ENCODE results near the gene GDPD4. TPM values are rescaled to one million over a fixed set of nuclear protein-coding genes. Genes with fewer than 3 reads are reported as not detected.

The GDPD4 gene
- total RNA-seq, 2 experiments from 2014 or later: not detected

- POLR2A ChIA-PET: no interaction called here
- H3K36me3 Mint-ChIP-seq (ENCODE audit: low read depth): no peaks in the 10 kb centered on the region
- DNase-seq: no peak
- H3K4me3 Mint-ChIP-seq: no peak overlapping the region
- no peak overlapping the region for H3K27ac Mint-ChIP-seq
- CTCF ChIA-PET: no interaction called here
- no peaks in the 10 kb centered on the region for H3K4me1 Mint-ChIP-seq
- no peaks in the 10 kb centered on the region for H3K9me3 Mint-ChIP-seq
- peaks cover 15% of the 10 kb centered on the region for H3K27me3 Mint-ChIP-seq
These were observed 16.7 kb downstream of the GDPD4 start for GRCh38 chr11:77284476-77285468.

GRCh38 chr11:77283101-77283500, 18.4 kb downstream of the GDPD4 start:
- no peaks in the 10 kb centered on the region for H3K36me3 Mint-ChIP-seq (ENCODE audit: low read depth)
- CTCF ChIA-PET: interaction anchor here (0.6 to 0.8 kb wide), 2 partner anchors 29 to 31 kb away, joined by 4 to 8 read pairs; no protein-coding TSS in a partner anchor
- H3K9me3 Mint-ChIP-seq: no peaks in the 10 kb centered on the region

GRCh38 chr11:77278595-77279506, 22.6 kb downstream of the GDPD4 start:
- ChIA-PET POLR2A (no interaction called here), CTCF (no interaction called here)
- Mint-ChIP-seq H3K27me3 (peaks cover 17% of the 10 kb centered on the region), H3K36me3 (ENCODE audit: low read depth) (no peaks in the 10 kb centered on the region), H3K27ac (no peak overlapping the region), H3K4me1 (no peaks in the 10 kb centered on the region), H3K4me3 (no peak overlapping the region), H3K9me3 (no peaks in the 10 kb centered on the region)
- DNase-seq: no peak

More at GRCh38 chr11:77283101-77283500, 18.4 kb downstream of the GDPD4 start:
- no peak for DNase-seq
- Mint-ChIP-seq H3K27me3 (peaks cover 22% of the 10 kb centered on the region), H3K27ac (no peak overlapping the region), H3K4me1 (no peaks in the 10 kb centered on the region), H3K4me3 (no peak overlapping the region)
- POLR2A ChIA-PET: interaction anchor here (0.6 kb wide), 1 partner anchor 41 kb away, joined by 4 read pairs; no protein-coding TSS in a partner anchor

- no peaks in the 10 kb centered on the region for H3K36me3 Mint-ChIP-seq (ENCODE audit: low read depth)
- CTCF ChIA-PET: no interaction called here
These were observed 25.2 kb downstream of the GDPD4 start for GRCh38 chr11:77276271-77276670.

GRCh38 chr11:77270921-77271320, 30.6 kb downstream of the GDPD4 start:
- H3K36me3 Mint-ChIP-seq (ENCODE audit: low read depth): no peaks in the 10 kb centered on the region
- CTCF ChIA-PET: no interaction called here
- POLR2A ChIA-PET: no interaction called here
- H3K27me3 Mint-ChIP-seq: peaks cover 5% of the 10 kb centered on the region
- no peak overlapping the region for H3K4me3 Mint-ChIP-seq
- H3K9me3 Mint-ChIP-seq: no peaks in the 10 kb centered on the region
- no peak overlapping the region for H3K27ac Mint-ChIP-seq
- H3K4me1 Mint-ChIP-seq: no peaks in the 10 kb centered on the region
- no peak for DNase-seq

More at GRCh38 chr11:77276271-77276670, 25.2 kb downstream of the GDPD4 start:
- Mint-ChIP-seq H3K4me3 (no peak overlapping the region), H3K27ac (no peak overlapping the region), H3K9me3 (no peaks in the 10 kb centered on the region), H3K4me1 (no peaks in the 10 kb centered on the region), H3K27me3 (peaks cover 14% of the 10 kb centered on the region)
- no peak for DNase-seq
- POLR2A ChIA-PET: no interaction called here

- Mint-ChIP-seq H3K27ac (no peak overlapping the region), H3K4me3 (no peak overlapping the region), H3K4me1 (no peaks in the 10 kb centered on the region), H3K36me3 (ENCODE audit: low read depth) (no peaks in the 10 kb centered on the region), H3K9me3 (no peaks in the 10 kb centered on the region), H3K27me3 (peaks cover 10% of the 10 kb centered on the region)
- ChIA-PET CTCF (no interaction called here), POLR2A (no interaction called here)
- DNase-seq: no peak
These were observed 31.9 kb downstream of the GDPD4 start for GRCh38 chr11:77269484-77270123.

- POLR2A ChIA-PET: no interaction called here
- peaks cover 20% of the 10 kb centered on the region for H3K27me3 Mint-ChIP-seq
- H3K27ac Mint-ChIP-seq: no peak overlapping the region
- H3K4me1 Mint-ChIP-seq: no peaks in the 10 kb centered on the region
- peaks cover 3% of the 10 kb centered on the region for H3K9me3 Mint-ChIP-seq
- no peak overlapping the region for H3K4me3 Mint-ChIP-seq
- no peak for DNase-seq
- no peaks in the 10 kb centered on the region for H3K36me3 Mint-ChIP-seq (ENCODE audit: low read depth)
- CTCF ChIA-PET: no interaction called here
These were observed 33.5 kb downstream of the GDPD4 start for GRCh38 chr11:77267962-77268361.

- no peak for DNase-seq
- Mint-ChIP-seq H3K27me3 (peaks cover 25% of the 10 kb centered on the region), H3K4me3 (no peak overlapping the region), H3K9me3 (peaks cover 8% of the 10 kb centered on the region), H3K36me3 (ENCODE audit: low read depth) (no peaks in the 10 kb centered on the region), H3K27ac (no peak overlapping the region), H3K4me1 (no peaks in the 10 kb centered on the region)
- CTCF ChIA-PET: no interaction called here
- POLR2A ChIA-PET: interaction anchor here (0.6 kb wide), 1 partner anchor 65 kb away, joined by 5 read pairs; no protein-coding TSS in a partner anchor
These were observed 34.7 kb downstream of the GDPD4 start for GRCh38 chr11:77266766-77267165.

GRCh38 chr11:77262803-77263202, 38.7 kb downstream of the GDPD4 start:
- peaks cover 8% of the 10 kb centered on the region for H3K9me3 Mint-ChIP-seq
- ChIA-PET POLR2A (no interaction called here), CTCF (no interaction called here)
- H3K36me3 Mint-ChIP-seq (ENCODE audit: low read depth): no peaks in the 10 kb centered on the region
- H3K27ac Mint-ChIP-seq: no peak overlapping the region
- H3K27me3 Mint-ChIP-seq: peaks cover 33% of the 10 kb centered on the region
- H3K4me1 Mint-ChIP-seq: no peaks in the 10 kb centered on the region
- no peak for DNase-seq
- no peak overlapping the region for H3K4me3 Mint-ChIP-seq

- ChIA-PET POLR2A (no interaction called here), CTCF (interaction anchor here (1.8 kb wide), 1 partner anchor 10 kb away, joined by 6 read pairs; no protein-coding TSS in a partner anchor)
- Mint-ChIP-seq H3K4me3 (no peak overlapping the region), H3K9me3 (peaks cover 11% of the 10 kb centered on the region), H3K27me3 (peaks cover 31% of the 10 kb centered on the region), H3K4me1 (no peaks in the 10 kb centered on the region), H3K27ac (no peak overlapping the region), H3K36me3 (ENCODE audit: low read depth) (no peaks in the 10 kb centered on the region)
- DNase-seq: no peak
These were observed 41.8 kb downstream of the GDPD4 start for GRCh38 chr11:77259641-77260040.

- no peak for DNase-seq
- H3K9me3 Mint-ChIP-seq: peaks cover 22% of the 10 kb centered on the region
- CTCF ChIA-PET: interaction anchor here (0.6 to 1.5 kb wide), 4 partner anchors 8 to 209 kb away, joined by 3 to 4 read pairs (median 3); no protein-coding TSS in a partner anchor
- peaks cover 4% of the 10 kb centered on the region for H3K27me3 Mint-ChIP-seq
- H3K4me1 Mint-ChIP-seq: no peaks in the 10 kb centered on the region
- no peak overlapping the region for H3K27ac Mint-ChIP-seq
- H3K4me3 Mint-ChIP-seq: no peak overlapping the region
- no peaks in the 10 kb centered on the region for H3K36me3 Mint-ChIP-seq (ENCODE audit: low read depth)
- POLR2A ChIA-PET: no interaction called here
These were observed 47.8 kb downstream of the GDPD4 start for GRCh38 chr11:77253690-77254089.

- peaks cover 22% of the 10 kb centered on the region for H3K9me3 Mint-ChIP-seq
These were observed 48.8 kb downstream of the GDPD4 start for GRCh38 chr11:77252555-77253270.

More at GRCh38 chr11:77252555-77253270, 48.8 kb downstream of the GDPD4 start:
- Mint-ChIP-seq H3K27me3 (peaks cover 3% of the 10 kb centered on the region), H3K4me3 (no peak overlapping the region), H3K36me3 (ENCODE audit: low read depth) (no peaks in the 10 kb centered on the region), H3K4me1 (no peaks in the 10 kb centered on the region), H3K27ac (no peak overlapping the region)
- ChIA-PET CTCF (interaction anchor here (1.1 to 1.5 kb wide), 3 partner anchors 9 to 39 kb away, joined by 3 read pairs; no protein-coding TSS in a partner anchor), POLR2A (no interaction called here)
- no peak for DNase-seq
